GM12891 (cell line): ENCODE measurements around the gene N4BP2.
A peak's percentile ranks its signal among the peaks of the same experiment; 100 is the strongest.

Experiments
- PAX5 ChIP-seq: IDR thresholded peaks from 2 replicates; pipeline ENCODE4 v1.6.1; 2011; ENCODE audit warnings: low read length, moderate library complexity, mild to moderate bottlenecking; ENCODE audit not compliant: insufficient read depth, severe bottlenecking
- POLR2A ChIP-seq: IDR thresholded peaks from 2 replicates; pipeline ENCODE4 v1.6.1; 2011; ENCODE audit warnings: low read depth, low read length, control low read depth
- POLR2AphosphoS5 ChIP-seq: IDR thresholded peaks from 2 replicates; pipeline ENCODE4 v1.6.1; 2011; ENCODE audit warnings: low read depth, low read length, control low read depth
- POU2F2 ChIP-seq: IDR thresholded peaks from 2 replicates; pipeline ENCODE4 v1.6.1; 2011; ENCODE audit warnings: low read depth, mild to moderate bottlenecking, control low read depth, low read length, moderate library complexity
- SPI1 ChIP-seq: IDR thresholded peaks from 2 replicates; pipeline ENCODE4 v1.6.1; 2011; ENCODE audit warnings: low read depth, low read length, control low read depth
- TAF1 ChIP-seq: IDR thresholded peaks from 2 replicates; pipeline ENCODE4 v1.6.1; 2011; ENCODE audit warnings: low read depth, low read length, control low read depth

GRCh38 chr4:40056716-40057585, at the start of gene N4BP2:
- TF ChIP-seq PAX5 (peak; percentile 57), TAF1 (0 out of 2 replicates have a peak, but pooled peaks have one; percentile 11), POLR2AphosphoS5 (peak; percentile 41; the same call in 1 of the 2 replicates), POLR2A (peak; percentile 40; the same call in 1 of the 2 replicates), SPI1 (peak; percentile 50; the same call in 1 of the 2 replicates), POU2F2 (no peak)
